Lung microvascular endothelial cell (primary cell): Measurements from ENCODE around the gene FRMD4A. TPM values are rescaled to one million over a fixed set of nuclear protein-coding genes. Genes with fewer than 3 reads are reported as not detected.
A peak's percentile ranks its signal among the peaks of the same experiment; 100 is the strongest.
"Not testable (repeated sequence)": the region's sequence is repeated elsewhere in the genome, so short reads cannot be mapped to it uniquely, and the experiment has no call there.

Source experiments
- DNase-seq, 2 donors: peaks; one replicate each; pipeline versions ENCODE4 v3.0.0 to v3.0.0-alpha.2; 2010; ENCODE audit warnings: low read depth in 2 of 2
- total RNA-seq: library from RNA; depleted of rRNA; stranded (reverse); fragments of >200 nt; gene quantifications from 2 replicates; pipeline ENCODE4 v1.2.1, GENCODE V29; 2014

FRMD4A gene
- total RNA-seq, 1 donor from 2014 or later = 9.7 TPM

DNA sequence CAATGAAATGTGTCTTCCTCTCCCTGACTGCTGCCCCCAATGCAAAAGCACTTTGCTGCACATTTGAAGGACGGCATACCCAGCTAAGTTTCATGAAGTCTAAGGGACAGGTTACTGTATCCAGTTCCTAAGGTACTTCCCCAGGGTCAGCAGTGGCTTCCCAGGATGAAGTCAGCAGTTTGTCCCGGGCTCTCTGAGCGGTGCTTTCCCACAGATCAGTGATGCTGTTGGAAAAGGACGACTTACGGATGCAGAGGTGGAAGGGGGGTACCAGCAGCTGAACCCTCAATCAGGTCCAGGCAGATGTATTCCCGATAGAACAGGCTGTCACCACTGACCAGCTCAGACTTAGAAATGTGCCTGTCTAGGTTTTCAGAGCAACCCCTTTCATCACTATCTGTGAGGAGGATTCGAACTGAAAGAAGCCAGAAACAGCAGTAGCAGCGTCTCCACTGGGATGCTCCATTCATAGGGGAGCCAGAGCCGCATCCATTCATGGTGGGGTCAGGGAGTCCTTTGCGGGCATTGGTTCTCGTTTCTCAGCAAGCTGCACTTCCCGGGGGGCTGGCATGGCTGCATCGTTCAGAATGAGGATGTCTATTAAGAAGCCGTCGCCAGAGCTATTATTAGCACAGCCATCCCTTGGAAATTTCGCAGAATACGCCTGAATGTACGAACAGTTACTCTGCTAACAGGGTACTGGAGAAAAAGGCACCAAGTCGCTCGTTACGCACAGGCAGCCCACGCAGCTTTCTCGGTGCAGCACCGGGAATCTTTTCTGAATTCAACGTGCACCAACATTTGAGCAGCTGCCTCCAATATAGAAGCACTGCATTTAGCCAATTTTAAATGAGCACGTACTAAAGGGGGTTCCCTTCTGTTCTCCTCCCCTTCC lies 440.2 kb downstream of the FRMD4A start:
- peak; percentile 84 to 90 for DNase-seq

DNA sequence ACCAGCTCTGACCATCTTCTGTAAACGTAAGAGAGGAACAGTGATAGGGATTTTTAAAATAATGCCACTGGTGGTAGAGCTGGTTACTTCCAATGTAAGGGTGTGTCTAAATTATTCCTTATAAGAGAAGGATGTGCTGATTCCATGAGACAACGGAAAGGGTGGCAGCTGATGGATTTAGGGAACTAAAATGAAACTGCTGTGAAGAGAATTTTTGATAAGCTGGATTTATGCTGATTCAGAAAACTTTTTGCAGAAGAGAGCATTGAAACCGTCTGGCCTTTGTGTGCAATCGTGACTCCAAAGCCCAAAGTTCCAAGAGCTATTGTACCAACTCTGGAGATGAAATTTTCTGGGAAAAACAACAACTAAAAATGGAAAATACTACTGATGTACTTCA lies 443.0 kb downstream of the FRMD4A start:
- no peak for DNase-seq

DNA sequence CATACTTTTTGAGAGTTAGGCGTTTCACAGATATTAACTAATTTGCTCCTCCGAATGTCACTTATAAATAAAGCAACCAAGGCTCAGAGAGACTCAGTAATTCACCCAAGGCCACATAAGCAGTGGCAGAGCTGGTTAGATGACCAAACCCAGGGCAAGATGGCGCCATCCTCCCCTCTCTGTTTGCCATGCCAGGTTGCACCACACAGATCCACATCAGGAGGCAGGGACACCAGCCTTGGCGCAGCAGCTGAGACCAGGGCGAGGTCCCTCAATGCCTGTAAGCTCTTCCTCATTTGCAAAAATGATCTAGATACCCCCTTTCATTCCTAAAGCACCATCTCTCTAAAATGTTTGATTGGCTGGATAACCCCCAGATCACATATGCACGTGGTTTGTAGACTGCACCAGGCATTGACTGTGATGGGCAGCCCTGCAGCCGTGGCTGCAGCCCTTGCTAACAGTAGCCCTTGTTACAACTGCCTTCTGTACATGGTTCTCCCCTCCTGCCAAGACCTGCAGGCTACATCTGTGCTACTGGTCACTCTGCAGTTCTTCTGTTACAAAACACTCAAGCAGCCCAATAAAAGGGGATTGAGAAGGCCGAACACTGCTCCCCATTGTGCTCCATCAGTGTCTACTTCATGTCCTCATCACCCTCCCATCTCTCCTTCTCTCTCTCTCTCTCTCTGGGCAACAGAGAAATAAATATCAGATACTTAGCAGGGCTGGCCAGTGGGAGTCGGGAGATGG lies 445.3 kb downstream of the FRMD4A start:
- DNase-seq = no peak

DNA sequence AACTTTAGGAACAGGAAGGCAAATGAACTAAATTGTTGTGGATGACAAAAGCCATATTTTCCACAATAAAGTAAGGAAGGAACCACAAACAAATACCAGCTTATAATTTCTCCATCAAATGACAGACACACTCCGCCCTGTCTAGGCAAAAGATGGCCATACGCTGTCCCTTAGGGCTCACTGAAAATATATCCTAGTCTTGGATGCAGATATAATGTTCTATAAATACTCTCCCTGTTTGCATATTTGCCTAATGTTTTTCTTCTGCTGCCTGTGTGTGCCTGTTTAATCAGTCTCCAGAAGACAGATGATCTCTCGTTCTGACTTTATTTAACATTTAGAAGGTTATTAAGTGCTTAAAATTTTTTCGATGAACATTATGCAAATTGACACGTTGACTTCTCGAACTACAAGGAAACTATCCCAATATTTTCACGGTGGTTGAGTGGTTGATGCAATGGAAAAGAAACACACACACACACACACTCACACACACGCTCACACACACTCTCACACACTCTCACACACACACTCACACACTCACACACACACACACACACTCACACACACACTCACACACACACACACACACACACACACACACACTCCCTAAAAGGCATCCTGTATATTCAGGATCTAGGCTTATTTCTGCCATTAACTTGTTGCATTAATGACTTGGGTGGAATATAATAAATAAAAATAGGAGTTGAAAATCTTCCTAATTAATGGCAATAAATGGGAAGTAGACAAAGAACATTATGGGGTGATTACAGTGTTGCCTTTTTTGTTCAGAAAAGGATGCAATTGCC lies 446.9 kb downstream of the FRMD4A start:
- no peak for DNase-seq

DNA sequence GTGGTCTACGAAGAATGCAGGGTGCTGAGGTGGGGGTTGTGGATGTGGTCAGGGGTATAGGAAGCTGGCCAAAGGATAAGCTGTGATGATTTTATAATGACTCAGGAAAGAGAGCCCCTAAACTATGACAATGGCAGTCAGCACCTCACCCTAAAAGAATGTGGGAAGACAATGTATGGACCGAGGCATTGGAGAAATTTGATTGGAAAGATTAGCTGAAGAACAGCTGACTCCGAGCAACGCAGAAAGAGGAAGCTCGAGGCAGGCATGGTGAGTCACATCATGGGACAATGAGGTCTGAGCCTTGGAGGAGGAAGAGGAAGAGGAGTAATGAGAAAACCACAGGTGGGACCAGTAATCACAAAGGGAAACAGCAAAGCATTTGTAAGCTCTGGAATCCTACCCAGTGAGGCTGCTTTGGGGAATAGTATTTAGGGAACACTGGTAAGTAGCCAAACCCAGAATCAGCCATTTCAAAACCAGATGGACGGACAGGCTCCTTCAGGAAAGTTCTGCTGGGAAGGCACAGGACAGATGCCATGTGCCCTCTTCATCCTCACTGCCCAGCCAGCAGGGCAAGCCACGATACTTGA lies 448.5 kb downstream of the FRMD4A start:
- peak; percentile 76 to 99 for DNase-seq

DNA sequence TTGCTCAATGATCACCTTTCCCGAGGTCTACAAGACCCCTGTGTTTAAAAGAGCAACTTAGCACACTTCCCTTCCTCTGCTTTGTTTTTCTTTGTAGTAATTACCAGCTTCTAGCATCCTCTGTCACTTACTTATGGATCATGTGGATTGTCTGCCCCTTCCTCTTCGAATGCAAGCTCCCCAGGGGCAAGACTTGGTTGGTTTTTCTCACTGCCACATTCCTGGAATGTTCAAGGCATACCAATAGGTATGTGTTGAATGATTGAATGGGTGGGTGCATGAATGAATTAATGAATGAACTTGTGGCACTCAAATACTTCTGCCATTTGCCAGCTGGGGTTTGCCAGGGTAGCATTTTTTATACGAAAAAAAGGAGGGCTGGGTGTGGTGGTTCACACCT lies 450.0 kb downstream of the FRMD4A start:
- no peak for DNase-seq

DNA sequence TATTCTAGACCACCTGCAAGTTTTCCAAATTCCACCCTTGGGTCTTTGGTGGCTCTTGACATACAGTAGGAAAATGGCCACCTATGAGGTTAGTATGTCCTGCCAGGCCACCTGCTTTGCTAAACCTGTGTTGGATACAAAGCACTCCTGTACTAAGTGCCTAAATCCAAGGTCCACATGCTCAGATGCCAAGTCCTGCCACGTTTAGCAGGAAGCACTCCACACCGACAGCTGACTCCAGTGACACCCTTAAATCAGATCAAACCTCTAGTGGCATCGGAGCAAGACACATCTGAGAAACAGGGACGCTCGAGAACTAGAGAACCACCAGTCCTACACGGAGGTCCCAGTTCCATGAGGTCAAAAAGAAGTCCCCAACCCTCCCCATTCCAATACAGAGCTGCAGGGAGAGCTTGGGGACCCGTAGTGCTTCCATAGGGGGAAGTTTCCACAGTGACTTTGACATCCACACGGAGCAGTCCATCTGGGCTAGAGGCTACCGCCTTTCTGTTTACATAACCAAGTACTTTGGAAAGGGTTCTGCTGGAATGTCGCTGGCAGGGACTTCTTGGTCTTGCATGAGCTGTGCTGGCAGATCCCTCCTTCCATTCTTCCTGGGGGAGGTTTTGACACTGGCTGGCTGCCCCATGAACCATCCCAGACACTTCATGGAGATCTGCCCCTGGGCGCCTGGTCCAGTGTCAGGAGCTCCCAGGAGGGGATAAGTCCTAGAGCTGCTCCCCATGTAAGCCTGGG lies 453.4 kb downstream of the FRMD4A start:
- peak; percentile 26 to 39 for DNase-seq

DNA sequence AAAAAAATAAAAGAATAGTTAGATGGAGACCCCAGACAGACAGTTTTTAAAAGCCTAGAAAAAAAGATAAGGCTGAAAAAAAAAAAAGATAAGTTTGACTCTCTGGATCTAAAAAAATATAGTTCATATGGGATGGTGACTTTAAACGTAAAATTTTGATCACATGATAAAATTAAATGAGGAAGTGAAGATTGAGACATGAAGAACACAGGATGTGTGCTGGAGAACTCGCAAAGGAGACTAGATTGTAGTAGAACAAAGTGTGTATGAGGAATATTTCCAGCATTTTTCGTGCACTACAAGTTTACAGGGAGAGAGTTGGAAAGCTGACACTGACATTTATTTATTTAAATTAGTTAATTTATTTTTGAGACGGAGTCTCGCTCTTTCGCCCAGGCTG lies 457.5 kb downstream of the FRMD4A start:
- no peak for DNase-seq

DNA sequence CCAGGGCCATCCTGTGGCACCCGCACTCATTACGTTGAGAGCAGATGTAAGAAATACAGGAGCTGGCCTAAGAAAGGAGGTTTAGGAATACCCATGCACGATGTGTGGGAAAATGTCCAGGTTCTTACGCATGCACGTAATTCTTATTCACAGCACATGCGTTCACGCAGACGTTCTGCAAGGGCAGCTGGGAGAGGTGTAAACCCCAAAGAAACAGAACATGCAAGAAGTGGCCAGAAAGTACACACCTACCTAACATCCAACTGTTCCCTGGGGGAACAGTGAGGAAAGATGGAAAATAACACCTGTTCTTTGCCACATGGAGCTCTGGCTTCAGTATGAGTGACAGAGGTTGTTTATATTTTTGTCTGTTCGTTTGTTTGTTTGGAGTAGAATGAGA lies 458.3 kb downstream of the FRMD4A start:
- no peak for DNase-seq

DNA sequence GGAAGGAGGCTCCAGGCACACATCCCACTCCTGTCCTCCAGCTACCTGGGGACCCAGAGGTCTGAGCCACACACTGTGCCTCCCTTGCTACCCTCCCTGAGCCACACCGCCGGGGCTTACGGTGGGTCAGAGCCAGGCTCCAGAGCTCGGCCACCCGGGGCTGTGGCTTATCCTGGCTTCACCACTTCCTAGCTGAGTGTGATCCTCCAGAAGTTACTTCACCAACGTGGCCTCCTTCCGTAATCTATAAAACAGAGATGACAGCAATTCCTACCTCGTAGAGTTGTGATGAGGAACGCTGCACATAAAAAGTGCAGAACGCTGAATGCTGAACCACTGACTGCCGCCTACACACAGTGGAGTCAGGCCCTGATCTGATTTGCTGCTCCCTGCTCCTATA lies 458.9 kb downstream of the FRMD4A start:
- DNase-seq = no peak

DNA sequence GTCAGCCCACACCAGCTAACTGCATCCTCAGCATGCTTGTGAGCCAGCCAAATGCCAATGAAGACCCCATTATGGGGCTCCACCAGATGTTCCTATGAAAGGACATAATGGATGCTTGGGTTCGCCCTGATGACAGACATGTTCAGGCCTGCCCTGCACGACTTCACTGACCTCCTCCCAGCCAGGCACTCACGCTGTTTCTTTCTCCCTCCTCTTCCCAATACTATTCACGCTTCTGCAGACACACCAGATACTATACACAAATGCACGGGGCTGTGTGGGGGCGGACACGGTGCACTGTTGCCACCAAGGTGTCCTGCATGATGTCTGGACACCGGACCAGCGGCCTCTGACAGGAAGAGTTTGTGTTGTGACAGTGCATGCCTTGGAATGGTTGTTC lies 459.7 kb downstream of the FRMD4A start:
- DNase-seq = no peak

DNA sequence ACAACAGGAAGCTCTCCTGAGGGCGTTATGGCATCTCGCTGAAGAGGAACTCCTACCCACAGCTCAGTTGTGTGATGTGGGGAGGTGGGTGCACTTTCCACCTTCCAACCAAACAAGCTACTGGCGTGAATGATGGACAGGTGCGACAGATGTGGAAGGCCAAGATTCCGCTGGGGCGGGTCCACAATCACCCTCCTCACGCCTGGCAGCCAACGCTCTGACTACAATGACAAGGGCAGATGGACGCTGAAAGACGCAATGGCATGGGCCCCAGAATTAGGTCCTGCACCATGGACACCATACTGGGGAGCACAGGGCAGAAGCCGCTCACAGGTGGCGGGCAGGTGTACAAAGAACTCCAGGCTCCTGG lies 461.4 kb downstream of the FRMD4A start:
- no peak for DNase-seq

DNA sequence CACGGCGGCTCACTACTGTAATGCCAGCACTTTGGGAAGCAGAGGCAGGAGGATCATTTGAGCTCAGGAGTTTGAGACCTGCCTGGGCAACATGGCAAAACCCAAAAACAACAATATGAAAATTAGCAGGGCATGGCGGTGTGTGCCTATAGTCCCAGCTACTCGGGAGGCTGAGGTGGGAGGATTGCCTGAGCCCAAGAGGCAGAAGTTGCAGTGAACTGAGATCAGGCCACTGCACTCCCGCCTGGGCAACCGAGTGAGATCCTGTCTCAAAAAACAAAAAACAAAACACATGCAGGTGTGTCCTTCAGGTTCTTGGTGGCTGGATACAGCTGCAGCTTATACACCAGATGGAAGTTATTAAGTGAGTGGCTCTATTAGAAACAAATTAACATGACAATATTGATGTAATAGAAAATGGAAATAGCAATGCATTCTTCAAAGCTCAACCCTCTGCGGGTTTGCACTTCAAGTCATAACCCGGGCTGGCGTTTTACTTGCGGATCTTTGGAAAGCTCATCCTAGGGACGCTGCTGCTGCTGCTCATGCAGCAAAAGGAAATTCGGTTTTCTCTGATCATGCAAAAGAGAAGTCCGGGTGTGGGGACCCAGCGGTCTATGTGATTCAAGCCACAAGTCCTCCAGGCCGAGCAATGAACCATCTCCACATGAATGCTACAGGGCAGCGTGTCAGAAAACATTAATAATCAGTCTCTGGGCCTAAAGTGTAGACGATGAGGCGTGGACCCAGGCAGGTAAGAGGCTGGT lies 462.0 kb downstream of the FRMD4A start:
- no peak for DNase-seq

DNA sequence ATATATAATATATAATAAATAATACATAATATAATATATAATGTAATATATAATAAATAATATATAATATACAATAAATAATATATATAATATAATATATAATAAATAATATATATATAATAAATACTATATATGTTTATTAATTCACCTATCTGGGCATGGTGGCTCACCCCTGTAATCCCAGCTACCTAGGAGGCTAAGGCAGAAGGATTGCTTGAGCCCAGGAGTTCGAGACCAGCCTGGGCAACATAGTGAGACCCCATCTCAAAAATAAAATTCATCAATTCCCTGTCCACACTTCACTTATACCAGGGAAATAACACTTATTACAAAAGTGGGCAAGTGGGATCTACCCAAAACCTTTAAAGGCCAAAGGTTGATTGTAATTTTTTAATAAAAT lies 462.9 kb downstream of the FRMD4A start:
- no peak for DNase-seq

DNA sequence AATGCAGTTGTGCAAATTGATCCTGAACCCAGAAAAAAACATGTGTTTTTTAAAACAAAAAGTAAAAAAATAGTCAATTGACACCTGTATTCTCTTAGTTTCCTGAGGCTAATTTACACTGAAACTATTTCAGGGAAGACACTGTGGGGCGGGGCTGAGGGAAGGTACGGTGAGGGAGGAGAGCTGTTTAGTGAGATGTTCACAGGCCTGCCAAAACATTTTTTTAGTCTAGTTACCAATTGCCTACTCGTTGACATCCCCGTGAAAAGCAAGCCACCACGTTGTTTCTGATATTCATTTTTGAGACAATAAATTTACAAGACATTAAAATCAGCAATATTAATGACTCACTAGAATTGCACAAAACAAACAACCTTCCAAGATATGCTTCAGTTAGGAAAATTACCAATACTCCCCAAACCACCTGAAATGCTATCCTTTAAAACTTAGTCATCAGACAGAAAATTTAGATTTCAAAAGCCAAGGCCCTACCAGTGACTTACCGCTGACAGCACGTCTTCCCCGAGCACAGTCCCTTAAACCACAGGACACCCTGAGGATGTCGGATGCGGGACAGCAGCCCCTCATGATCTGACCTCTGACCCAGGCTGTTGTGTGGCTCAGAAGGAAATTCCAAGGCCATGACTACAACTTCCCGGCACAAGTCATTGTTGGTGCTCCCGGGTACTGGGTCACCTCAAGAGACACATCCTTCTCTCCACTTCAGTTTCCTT lies 464.8 kb downstream of the FRMD4A start:
- DNase-seq = peak in 1 of 2 donors; percentile 92

DNA sequence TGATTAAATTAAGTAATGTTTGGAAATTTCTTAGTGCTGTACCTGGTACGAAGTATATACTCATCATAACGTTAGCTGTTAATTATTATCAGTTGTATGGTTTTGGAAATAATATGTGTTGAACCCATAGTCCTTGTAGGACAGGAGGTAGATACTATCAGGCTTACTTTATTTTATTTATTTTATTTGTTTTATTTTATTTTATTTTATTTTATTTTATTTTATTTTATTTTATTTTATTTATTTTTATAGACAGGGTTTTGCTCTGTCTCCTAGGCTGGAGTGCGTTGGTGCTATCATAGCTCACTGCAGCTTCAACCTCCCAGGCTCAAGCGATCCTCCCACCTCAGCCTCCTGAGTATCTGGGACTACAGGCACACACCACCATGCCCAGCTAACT lies 465.5 kb downstream of the FRMD4A start:
- DNase-seq = not testable (repeated sequence)

DNA sequence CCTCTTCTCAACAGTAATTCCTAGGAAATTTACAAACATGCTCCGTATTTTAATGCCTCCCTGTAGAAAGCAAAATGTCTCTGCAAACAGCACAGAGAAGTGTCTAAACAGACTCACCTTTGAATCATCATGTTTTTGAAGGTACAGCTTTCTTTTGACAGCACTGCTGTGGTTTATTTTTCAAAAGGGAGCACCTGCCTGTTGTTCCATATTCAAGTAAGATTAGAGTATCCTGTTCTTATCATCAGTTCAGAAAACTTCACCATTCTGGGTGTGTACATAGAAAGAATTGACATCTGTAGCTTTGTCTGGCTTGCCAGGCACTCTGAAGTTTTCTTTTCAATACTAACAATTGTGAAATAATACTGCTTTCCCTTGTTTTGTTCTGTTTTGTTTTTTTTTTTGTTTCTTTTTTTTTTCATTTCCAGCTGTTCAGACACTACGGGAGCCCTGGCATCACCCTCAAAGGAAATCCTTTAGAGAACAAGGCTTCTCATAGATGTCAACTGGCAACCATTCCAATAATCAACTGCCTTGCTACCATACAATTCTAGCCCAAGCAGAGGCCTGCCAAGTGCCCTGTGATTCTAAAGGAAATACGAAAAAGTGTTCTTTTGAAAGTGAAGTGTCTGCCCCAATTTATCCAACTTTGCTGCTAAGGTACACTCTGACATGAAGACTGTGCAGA lies 468.0 kb downstream of the FRMD4A start:
- peak; percentile 35 to 54 for DNase-seq

DNA sequence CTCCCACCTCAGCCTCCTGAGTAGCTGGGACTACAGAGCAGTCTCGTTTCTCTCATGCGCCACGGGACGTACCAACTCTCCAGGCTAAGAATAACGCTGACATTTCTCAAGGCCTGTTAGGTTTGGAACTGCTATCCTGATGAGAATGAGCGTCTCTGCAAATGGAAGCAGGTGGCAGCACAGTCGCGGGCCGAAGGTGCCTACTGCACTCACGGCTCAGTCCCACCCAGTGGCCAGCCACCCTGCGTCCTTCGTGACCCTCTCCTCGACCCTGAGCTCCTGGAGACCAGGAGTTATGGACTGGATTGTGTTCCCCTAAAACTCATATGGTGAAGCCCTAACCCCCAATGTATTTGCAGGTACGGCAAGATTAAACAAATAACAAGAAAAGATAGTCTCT lies 469.8 kb downstream of the FRMD4A start:
- no peak for DNase-seq
